Peyer's patch (tissue), 4 donors: ENCODE measurements around the gene GHRHR.

Experiments
- CTCF ChIP-seq, 6 experiments: fragments of 450-650 bp in 4 of 6; fragments of 200-600 bp in 2 of 6; sonication (generic) in 1 of 6; IDR thresholded peaks; one replicate each; pipeline ENCODE4 v1.5.1; 2017 to 2019; ENCODE audit warnings: antibody characterized with exemption in 6 of 6, mild to moderate bottlenecking in 3 of 6, moderate library complexity in 1 of 6
- POLR2A ChIP-seq, 2 donors: fragments of 450-650 bp; IDR thresholded peaks; one replicate each; pipeline ENCODE4 v1.5.1; 2017; ENCODE audit warnings: antibody characterized with exemption in 2 of 2, mild to moderate bottlenecking in 2 of 2, moderate library complexity in 2 of 2

- TF ChIP-seq CTCF (IDR thresholded peaks at IDR 0.05): no peak
- TF ChIP-seq POLR2A (IDR thresholded peaks at IDR 0.05): no peak
Observed at GRCh38 chr7:30930621-30931020, 33.1 kb upstream of the GHRHR start.
